ENCODE measurements around the gene PRRT1B.

The PRRT1B gene

DNA sequence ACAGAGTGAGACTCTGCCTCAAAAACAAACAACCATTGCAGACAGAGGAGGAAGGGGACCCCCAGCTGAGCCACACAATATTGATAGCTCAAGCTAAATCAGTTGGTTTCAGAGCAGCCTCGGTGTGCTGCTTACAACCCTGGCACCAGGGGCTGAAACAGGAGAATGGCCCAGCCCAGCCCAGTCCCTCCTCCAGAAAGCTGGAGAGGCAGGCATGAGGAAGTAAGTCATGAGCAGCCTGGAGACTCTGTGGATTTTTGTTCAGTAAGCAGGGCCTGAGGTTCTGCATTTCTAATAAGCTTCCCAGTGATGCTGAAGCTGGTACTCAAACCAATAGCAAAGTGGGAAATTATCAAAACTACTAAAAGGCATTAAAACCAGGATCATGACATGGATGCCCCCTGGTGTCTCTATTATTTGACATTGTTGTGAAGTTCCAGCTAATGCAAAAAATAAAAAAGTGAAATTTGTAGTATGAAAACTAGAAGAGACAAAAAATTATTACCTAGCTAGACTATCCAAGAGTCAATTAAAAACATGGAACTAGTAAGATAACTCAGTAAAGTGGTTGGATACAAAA lies 14.2 kb downstream of the PRRT1B start:
- TF ChIP-seq SIN3A (IDR thresholded peaks at IDR 0.05; ENCODE audit: borderline replicate concordance, insufficient read depth, low read length) (no peak), FOXP2 (optimal IDR thresholded peaks at IDR 0.05; ENCODE audit: borderline replicate concordance, extremely low read depth, extremely low read length, insufficient read depth) (no peak), POLR2AphosphoS5 (IDR thresholded peaks at IDR 0.05; ENCODE audit: low read depth, low read length) (no peak), TAF1 (IDR thresholded peaks at IDR 0.05; ENCODE audit: borderline replicate concordance, insufficient read depth, low read length) (no peak)
- TF ChIP-seq, protein P1, sequence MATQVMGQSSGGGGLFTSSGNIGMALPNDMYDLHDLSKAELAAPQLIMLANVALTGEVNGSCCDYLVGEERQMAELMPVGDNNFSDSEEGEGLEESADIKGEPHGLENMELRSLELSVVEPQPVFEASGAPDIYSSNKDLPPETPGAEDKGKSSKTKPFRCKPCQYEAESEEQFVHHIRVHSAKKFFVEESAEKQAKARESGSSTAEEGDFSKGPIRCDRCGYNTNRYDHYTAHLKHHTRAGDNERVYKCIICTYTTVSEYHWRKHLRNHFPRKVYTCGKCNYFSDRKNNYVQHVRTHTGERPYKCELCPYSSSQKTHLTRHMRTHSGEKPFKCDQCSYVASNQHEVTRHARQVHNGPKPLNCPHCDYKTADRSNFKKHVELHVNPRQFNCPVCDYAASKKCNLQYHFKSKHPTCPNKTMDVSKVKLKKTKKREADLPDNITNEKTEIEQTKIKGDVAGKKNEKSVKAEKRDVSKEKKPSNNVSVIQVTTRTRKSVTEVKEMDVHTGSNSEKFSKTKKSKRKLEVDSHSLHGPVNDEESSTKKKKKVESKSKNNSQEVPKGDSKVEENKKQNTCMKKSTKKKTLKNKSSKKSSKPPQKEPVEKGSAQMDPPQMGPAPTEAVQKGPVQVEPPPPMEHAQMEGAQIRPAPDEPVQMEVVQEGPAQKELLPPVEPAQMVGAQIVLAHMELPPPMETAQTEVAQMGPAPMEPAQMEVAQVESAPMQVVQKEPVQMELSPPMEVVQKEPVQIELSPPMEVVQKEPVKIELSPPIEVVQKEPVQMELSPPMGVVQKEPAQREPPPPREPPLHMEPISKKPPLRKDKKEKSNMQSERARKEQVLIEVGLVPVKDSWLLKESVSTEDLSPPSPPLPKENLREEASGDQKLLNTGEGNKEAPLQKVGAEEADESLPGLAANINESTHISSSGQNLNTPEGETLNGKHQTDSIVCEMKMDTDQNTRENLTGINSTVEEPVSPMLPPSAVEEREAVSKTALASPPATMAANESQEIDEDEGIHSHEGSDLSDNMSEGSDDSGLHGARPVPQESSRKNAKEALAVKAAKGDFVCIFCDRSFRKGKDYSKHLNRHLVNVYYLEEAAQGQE (IDR thresholded peaks at IDR 0.05; ENCODE audit: insufficient read depth in 1 of 2, low read depth in 2 of 2, low read length in 2 of 2): no peak

DNA sequence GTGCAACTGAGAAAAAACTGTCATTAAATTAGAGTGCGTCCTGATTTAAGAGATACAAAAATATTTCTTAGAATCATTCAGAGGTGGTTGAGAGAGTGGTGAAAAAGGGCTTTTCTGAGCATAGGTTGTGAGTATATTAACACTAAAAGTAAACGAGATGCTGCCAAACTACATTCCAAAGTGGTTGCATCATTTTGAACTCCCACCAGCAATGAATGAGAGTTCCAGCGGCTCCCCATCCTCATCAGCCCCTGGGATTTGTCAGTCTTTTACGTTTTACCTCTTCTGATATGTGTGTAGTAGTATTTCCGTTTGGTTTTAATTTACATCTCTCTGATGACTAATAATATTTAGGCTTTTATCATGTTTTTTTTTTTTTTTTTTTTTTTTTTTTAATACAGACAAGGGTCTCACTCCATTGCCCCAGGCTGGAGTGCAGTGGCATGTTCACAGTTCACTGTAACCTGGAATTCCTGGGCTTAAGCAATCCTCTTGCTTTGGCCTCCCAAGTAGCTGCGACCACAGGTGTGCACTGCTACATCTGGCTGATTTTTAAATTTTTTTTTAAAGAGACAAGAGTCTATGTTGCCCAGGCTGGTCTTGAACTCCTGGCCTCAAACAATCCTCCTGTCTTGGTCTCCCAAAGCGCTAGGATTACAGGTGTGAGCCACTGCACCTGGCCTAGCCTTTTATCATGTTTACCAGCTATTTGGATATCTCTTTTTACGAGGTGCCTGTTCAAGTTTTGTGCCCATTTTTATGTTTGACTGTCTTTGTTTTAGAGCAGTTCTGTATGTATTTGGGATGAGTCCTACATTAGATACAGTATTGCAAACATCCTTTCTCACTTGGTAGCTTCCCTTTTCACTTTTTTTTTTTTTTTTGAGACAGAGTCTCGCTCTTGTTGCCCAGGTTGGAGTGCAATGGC lies 17.0 kb downstream of the PRRT1B start:
- TF ChIP-seq FOXP2 (optimal IDR thresholded peaks at IDR 0.05; ENCODE audit: borderline replicate concordance, extremely low read depth, extremely low read length, insufficient read depth): no peak
- TF ChIP-seq TAF1 (IDR thresholded peaks at IDR 0.05; ENCODE audit: borderline replicate concordance, insufficient read depth, low read length): no peak
- TF ChIP-seq, protein P1 (IDR thresholded peaks at IDR 0.05; ENCODE audit: insufficient read depth in 1 of 2, low read depth in 2 of 2, low read length in 2 of 2): no peak
- TF ChIP-seq POLR2AphosphoS5 (IDR thresholded peaks at IDR 0.05; ENCODE audit: low read depth, low read length): no peak
- no peak for TF ChIP-seq SIN3A (IDR thresholded peaks at IDR 0.05; ENCODE audit: borderline replicate concordance, insufficient read depth, low read length)

DNA sequence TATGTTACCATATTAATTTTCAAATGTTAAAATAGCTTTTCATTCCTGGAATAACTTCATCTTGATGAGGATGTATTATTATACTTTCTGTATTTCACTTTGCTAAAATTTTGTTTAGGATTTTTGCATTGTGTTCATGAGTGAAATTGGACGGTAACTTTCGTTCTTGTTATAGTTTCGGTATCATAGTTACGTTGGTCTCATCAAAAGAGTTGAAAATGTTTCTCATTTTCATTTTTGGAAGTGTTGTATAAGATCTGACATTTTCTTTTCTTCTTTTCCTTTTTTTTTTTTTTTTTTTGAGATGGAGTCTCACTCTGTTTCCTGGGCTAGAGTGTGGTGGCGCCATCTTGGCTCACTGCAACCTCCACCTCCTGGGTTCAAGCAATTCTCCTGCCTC lies 20.0 kb downstream of the PRRT1B start:
- TF ChIP-seq TAF1 (IDR thresholded peaks at IDR 0.05; ENCODE audit: borderline replicate concordance, insufficient read depth, low read length): no peak
- TF ChIP-seq POLR2AphosphoS5 (IDR thresholded peaks at IDR 0.05; ENCODE audit: low read depth, low read length): no peak
- TF ChIP-seq, protein P1 (IDR thresholded peaks at IDR 0.05; ENCODE audit: insufficient read depth in 1 of 2, low read depth in 2 of 2, low read length in 2 of 2): no peak
- no peak for TF ChIP-seq SIN3A (IDR thresholded peaks at IDR 0.05; ENCODE audit: borderline replicate concordance, insufficient read depth, low read length)
- TF ChIP-seq FOXP2 (optimal IDR thresholded peaks at IDR 0.05; ENCODE audit: borderline replicate concordance, extremely low read depth, extremely low read length, insufficient read depth): no peak

DNA sequence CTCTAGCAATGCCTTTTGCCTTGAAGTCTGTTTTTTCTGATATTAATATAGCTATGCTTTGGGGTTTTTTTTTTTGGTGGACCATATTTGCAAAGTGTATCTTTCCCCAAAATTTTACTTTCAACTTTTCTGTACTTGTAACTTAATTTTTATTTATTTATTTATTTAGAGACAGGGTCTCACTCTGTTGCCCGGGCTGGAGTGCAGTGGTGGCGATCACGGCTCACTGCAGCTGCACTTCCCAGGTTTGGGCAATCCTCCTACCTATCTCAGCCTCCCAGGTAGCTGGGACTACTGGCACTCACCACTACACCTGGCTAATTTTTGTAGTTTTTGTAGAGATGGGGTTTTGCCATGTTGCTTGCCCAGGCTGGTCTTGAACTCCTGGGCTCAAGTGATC lies 20.8 kb downstream of the PRRT1B start:
- TF ChIP-seq POLR2AphosphoS5 (IDR thresholded peaks at IDR 0.05; ENCODE audit: low read depth, low read length) (no peak), FOXP2 (optimal IDR thresholded peaks at IDR 0.05; ENCODE audit: borderline replicate concordance, extremely low read depth, extremely low read length, insufficient read depth) (no peak), TAF1 (IDR thresholded peaks at IDR 0.05; ENCODE audit: borderline replicate concordance, insufficient read depth, low read length) (no peak), SIN3A (IDR thresholded peaks at IDR 0.05; ENCODE audit: borderline replicate concordance, insufficient read depth, low read length) (no peak)
- TF ChIP-seq, protein P1 (IDR thresholded peaks at IDR 0.05; ENCODE audit: insufficient read depth in 1 of 2, low read depth in 2 of 2, low read length in 2 of 2): no peak
